GM18907 (cell line): Measurements from ENCODE around the gene BRWD1.
A peak's percentile ranks its signal among the peaks of the same experiment; 100 is the strongest.

Experiments
- ATAC-seq: cut with Tn5 transposase; IDR thresholded peaks from one replicate; pipeline ENCODE4 v1.9.1; 2021; ENCODE audit warnings: mild to moderate bottlenecking, moderate library complexity; ENCODE audit not compliant: unreplicated experiment

Gene BRWD1

GRCh38 chr21:39330001-39330400 lies 16.6 kb upstream of the BRWD1 start:
- ATAC-seq = no peak

- no peak for ATAC-seq
Observed at GRCh38 chr21:39327727-39328126, 14.3 kb upstream of the BRWD1 start.

DNA sequence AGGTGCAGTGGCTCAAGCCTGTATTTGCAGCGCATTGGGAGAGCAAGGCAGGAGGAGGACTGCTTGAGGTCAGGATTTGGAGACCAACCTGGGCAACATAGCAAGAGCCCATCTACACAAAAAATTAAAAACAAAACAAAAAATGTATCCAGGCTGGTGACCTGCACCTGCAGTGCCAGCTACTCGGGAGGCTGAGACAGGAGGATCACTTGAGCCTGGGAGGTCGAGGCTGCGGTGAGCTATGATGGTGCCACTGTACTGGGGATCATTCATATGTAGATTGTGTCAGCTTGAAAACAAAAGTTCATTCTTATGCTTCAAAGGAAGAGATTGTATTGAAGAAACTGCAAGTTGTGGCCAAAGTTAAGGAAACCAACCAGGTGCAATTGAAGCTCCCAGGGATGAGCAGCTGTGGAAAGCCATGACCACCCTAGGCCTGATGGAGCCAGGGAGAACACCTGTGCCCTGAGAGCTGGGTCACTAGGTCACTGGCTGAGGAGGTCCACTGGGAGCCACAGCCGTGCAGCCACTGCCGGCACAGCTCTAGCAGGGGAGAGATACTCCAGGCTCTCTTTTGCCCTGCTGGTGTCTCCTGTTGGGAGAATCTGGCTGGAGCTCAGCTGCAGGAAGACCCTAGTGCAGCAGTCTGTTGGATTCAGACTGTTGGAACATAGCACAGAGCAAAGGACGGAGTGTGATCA lies 13.3 kb upstream of the BRWD1 start:
- ATAC-seq = no peak

DNA sequence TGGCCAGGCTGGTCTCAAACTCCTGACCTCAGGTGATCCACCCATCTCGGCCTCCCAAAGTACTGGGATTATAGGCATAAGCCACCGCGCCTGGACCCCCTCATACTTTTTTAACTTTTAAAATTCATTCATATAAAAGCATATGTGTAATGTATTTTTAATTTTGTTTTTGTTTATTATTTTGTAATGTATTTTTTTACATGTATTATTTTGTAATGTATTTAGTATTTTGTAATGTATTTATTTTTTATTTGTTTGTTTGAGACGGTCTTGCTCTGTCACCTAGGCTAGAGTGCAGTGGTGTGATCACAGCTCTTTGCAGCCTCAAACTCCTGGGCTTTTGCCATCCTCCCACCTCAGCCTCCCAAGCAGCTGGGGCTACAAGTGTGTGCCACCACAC lies 12.0 kb upstream of the BRWD1 start:
- no peak for ATAC-seq

- no peak for ATAC-seq
Observed at GRCh38 chr21:39321424-39321823, 8.0 kb upstream of the BRWD1 start.

DNA sequence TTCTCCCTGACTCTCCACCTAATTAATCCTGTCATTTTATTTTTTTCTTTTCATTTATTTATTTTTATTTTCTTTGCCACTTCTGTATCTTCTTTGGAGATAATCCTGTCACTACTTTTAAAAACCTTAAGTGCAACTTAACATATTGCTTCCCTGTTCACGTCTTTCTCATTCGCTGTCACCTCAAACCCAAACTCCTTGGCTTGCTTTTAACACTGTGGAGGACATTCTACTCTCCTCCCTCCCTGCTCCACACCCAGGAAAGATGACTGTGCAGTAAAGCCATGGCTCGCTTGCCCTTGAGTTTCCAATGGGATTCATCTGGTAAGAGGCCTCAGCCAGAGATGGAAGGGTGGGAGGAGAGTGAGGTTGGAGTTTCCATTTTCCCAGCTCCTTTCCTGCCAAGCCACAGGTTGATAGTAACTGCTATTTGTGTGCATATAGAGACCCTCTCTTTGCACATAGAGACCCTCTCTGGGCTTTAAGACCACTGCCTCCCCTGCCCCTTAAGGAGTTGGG lies 6.4 kb upstream of the BRWD1 start:
- no peak for ATAC-seq

GRCh38 chr21:39319251-39319756 lies 5.9 kb upstream of the BRWD1 start:
- ATAC-seq = no peak

DNA sequence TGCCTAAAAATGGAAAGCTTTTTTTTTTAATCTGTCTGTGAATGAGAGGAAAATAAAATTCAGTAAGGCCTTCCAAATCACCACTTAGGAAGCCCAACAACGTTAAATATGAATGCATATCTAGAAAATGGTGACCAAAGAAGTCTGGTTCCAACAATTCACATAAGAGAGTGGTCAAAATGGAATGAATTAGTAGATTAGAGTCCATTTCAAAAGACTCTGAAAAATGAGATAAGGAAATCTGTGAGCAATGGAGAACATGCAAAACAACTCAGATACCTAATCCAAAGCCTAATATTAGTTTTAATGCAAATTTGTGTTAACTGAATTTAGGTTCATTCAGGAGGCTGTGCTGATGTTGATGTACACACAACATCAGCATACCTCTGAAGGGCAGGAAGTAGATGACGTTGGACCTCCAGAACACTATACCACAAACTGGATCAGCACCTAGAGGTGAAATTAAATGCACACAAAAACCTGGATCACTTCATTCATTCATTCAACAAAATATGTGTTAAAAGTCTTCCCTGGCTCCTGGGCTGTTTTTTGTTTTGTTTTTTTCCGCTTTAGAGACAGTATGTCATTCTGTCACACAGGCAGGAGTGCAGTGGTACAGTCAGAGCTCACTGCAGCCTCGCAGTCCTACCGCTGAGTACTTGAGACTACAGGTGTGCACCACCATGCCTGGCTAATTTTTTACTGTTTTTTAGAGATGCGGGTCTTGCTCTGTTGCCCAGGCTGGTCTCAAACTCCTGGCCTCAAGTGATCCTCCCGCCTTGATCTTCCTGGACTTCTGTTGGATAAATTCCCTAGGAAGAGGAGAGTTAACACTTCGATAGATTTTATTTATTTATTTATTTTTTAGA lies 4.9 kb upstream of the BRWD1 start:
- no peak for ATAC-seq

GRCh38 chr21:39317134-39318090 lies 4.0 kb upstream of the BRWD1 start:
- ATAC-seq = no peak

DNA sequence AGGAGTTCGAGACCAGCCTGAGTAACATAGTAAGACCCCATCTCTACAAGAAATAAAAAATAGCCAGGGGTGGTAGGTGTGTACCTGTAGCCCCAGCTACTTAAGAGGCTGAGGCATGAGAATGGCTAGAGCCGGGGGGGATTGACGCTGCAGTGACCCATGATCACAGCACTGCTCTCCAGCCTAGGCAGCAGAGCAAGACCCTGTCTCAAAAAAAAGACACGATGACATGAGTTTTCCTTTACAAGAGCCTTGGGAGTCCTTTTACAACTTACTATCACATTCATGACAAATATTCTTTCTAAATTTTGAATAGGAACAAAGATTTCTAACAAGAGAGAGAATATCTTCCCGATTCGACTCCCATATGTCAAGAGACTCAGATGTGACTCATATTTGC lies 3.3 kb upstream of the BRWD1 start:
- ATAC-seq = no peak

DNA sequence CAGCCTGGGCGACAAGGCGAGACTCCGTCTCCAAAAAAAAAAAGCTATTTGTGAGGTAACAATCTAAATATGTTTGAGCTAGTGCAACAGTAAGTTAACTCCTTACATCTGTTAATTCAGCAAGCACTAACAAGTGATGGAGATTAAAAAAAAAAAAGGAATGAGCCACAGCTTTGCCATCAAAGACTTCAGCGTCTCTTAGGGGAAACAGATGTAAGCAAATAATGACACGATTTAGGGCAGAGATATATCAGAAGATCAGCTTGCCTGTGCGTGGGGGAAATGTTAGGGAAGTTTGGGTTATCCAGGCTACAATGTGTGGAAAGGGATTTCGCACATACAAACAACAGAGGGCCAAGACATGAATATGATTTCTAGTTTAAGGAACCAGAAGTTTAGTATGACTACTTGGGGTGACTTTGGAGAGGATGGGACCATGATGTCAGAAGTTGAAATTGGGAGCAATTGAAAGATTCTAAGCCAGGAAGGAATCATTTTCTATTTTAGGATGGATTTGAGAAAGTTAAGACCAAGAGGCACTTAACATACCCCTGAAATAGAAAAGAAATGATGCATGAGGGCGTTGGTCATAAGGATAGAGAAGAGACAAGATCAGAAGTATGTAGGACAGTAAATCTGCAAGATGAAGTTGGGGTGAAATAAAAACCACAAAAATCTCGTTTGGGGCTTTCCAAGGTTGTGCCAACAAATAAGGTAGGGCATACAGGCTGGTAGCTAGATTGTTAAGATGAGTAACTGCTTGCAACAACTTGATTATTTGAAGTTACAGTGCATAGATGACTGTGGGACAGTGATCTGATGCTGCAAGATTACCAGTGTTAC lies 2.4 kb upstream of the BRWD1 start:
- no peak for ATAC-seq

DNA sequence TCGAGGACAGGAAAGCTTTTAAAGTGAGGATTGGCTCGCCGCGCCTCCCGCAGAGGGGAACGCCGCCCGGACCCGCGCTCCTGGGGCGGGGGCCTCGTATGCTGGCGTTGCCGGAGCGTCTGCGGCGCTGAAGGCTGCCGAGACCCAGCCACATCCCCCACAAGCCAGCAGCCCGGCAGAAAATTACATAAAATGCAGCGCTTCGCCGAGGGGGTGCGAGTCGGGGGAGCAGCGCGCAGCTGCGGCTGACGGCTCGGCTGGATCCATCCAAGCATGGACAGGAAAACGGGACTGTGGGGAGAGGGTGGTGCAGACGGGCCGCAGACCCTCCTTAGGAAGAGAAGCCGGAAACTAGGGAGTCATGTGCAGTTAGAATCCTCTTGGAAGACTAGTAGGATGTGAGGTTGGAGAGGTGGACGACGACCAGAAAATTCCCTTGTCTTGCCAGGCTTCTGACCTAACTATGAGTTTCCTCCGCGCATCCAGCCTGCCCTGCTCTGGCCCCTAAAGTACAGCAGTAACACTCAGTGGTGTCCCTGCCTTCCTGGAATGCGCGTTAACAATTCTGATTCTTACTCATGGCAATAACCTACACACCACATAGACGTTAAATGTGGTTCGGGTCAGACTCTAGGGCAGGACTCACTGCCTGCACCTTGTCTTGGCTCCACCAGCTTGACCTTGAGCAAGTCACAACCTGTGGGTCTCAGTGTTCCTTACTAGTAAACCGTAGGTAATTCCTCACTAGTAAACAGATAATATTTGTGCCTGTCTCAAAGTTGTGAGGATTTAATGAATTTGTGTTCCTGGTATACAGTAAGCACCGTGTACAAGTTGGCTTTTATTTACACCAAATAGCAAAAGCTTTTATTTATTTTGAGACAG lies 953 bp upstream of the BRWD1 start:
- ATAC-seq = peak; percentile 14

DNA sequence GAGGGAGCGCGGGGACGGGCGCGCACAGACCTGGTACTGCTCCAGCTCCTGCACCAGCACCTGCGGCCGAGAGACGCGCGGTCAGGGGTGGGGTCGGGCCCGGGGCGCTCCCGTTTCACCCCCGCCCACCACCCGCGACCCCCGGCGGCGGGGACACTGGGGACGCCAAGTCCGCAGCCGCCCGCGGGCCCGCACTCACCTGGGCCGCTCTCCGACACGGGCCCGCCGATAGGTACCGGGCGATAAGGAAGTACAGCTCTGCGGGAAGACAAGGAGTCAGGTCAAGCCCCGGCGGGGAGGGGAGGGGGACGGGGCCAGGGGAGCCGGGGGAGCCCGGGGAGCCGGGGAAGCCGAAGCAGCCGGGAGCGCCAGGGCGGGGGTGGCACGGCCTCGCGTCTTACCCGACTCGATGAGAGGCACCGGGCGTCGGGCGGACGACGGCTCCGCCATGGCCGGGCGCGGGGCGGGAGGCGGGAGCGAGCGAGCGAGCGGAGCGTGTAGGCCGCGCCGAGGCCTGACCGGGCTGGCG lies 326 bp downstream of the BRWD1 start:
- peak; percentile 11 for ATAC-seq

- peak; percentile 78 for ATAC-seq
Observed at GRCh38 chr21:39312112-39313041, 1.1 kb downstream of the BRWD1 start.

- ATAC-seq = no peak
Observed at GRCh38 chr21:39311164-39311563, 2.3 kb downstream of the BRWD1 start.

DNA sequence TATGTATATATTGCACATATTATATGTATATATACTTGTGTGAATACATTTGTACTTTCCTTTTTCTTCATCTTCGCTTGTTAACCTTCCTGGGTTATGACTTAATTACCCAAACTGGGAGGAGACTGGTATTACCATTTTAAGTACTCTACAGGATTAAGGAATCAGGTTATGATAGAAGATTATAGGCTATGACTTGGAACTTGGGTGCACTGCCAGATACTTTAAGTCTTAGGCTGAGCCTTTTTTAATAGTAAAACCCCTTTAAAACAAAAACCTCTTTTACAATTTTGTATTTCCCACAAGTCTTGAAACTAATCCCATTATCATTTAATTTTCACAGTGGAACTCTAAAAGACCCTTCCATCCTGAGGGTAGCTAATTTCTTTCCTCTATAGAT lies 6.0 kb downstream of the BRWD1 start:
- ATAC-seq = no peak

GRCh38 chr21:39300587-39300986 lies 12.8 kb downstream of the BRWD1 start:
- no peak for ATAC-seq

DNA sequence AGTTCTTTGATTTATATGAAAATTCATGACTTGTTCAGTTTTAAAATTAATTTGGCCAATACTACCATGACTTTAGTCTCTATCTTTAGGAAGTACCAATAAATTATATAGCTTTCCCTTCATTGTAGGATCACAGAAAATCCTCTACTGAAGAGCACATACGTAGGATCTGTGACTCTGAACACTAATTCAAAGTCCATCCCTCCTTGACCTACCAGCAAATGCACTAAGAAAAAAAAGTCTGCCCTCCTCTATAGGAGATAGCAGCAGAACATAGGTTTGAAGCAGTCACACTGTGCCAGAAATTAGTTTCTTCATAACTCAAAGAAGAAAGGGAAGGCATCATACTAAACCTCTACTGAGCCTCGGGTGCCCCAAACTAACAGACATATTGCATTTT lies 16.5 kb downstream of the BRWD1 start:
- no peak for ATAC-seq
